ENCODE results near the gene CAPN12.

Gene CAPN12

GRCh38 chr19:38684078-38684861 is 60.0 kb downstream of the CAPN12 start:
- H3K4me3 ChIP-seq (ENCODE audit: low read depth, low read length) = peak overlapping the region; percentile 27
- no peaks in the 10 kb centered on the region for H3K9me3 ChIP-seq (ENCODE audit: control insufficient read depth, low read length)
- no peaks in the 10 kb centered on the region for H3K27me3 ChIP-seq (ENCODE audit: control insufficient read depth, insufficient read depth, low read length)
- peak overlapping the region; percentile 65 for H3K4me2 ChIP-seq (ENCODE audit: low read length)
- H3K27ac ChIP-seq = peak overlapping the region; percentile 100
- H3K36me3 ChIP-seq (ENCODE audit: control insufficient read depth, insufficient read depth, low read length) = no peaks in the 10 kb centered on the region
- no peak for TF ChIP-seq CTCF (IDR thresholded peaks at IDR 0.05)
- H3K79me2 ChIP-seq = peaks cover 69% of the 10 kb centered on the region
- H2AFZ ChIP-seq = no peak overlapping the region
- peak overlapping the region; percentile 81 for H3K9ac ChIP-seq
- H3K4me1 ChIP-seq = peaks cover 91% of the 10 kb centered on the region

GRCh38 chr19:38683393-38684077 is 60.7 kb downstream of the CAPN12 start:
- Histone ChIP-seq H3K4me2 (ENCODE audit: low read length) (peak overlapping the region; percentile 65), H3K79me2 (peaks cover 66% of the 10 kb centered on the region), H3K4me3 (ENCODE audit: low read depth, low read length) (peak overlapping the region; percentile 27), H3K9me3 (ENCODE audit: control insufficient read depth, low read length) (no peaks in the 10 kb centered on the region), H2AFZ (no peak overlapping the region), H3K9ac (peak overlapping the region; percentile 81), H3K27ac (peak overlapping the region; percentile 100), H3K27me3 (ENCODE audit: control insufficient read depth, insufficient read depth, low read length) (no peaks in the 10 kb centered on the region), H3K36me3 (ENCODE audit: control insufficient read depth, insufficient read depth, low read length) (no peaks in the 10 kb centered on the region), H3K4me1 (peaks cover 92% of the 10 kb centered on the region)
- no peak for TF ChIP-seq CTCF (IDR thresholded peaks at IDR 0.05)

GRCh38 chr19:38682872-38683392 is 61.3 kb downstream of the CAPN12 start:
- H3K79me2 ChIP-seq = peaks cover 61% of the 10 kb centered on the region
- H3K9me3 ChIP-seq (ENCODE audit: control insufficient read depth, low read length) = no peaks in the 10 kb centered on the region
- peaks cover 97% of the 10 kb centered on the region for H3K4me1 ChIP-seq
- H3K9ac ChIP-seq = peak overlapping the region; percentile 74
- no peak overlapping the region for H2AFZ ChIP-seq
- H3K4me3 ChIP-seq (ENCODE audit: low read depth, low read length) = peak overlapping the region; percentile 27
- no peak for TF ChIP-seq CTCF (IDR thresholded peaks at IDR 0.05)
- no peaks in the 10 kb centered on the region for H3K27me3 ChIP-seq (ENCODE audit: control insufficient read depth, insufficient read depth, low read length)
- peak overlapping the region; percentile 100 for H3K27ac ChIP-seq
- no peaks in the 10 kb centered on the region for H3K36me3 ChIP-seq (ENCODE audit: control insufficient read depth, insufficient read depth, low read length)
- H3K4me2 ChIP-seq (ENCODE audit: low read length) = peak overlapping the region; percentile 60

GRCh38 chr19:38682195-38682867 is 61.9 kb downstream of the CAPN12 start:
- Histone ChIP-seq H3K9me3 (ENCODE audit: control insufficient read depth, low read length) (no peaks in the 10 kb centered on the region), H3K27me3 (ENCODE audit: control insufficient read depth, insufficient read depth, low read length) (no peaks in the 10 kb centered on the region), H3K36me3 (ENCODE audit: control insufficient read depth, insufficient read depth, low read length) (no peaks in the 10 kb centered on the region), H3K4me3 (ENCODE audit: low read depth, low read length) (no peak overlapping the region), H3K4me1 (peaks cover 96% of the 10 kb centered on the region), H3K4me2 (ENCODE audit: low read length) (peak overlapping the region; percentile 60), H3K79me2 (peaks cover 57% of the 10 kb centered on the region), H3K27ac (peak overlapping the region; percentile 100), H2AFZ (no peak overlapping the region), H3K9ac (no peak overlapping the region)
- TF ChIP-seq CTCF (IDR thresholded peaks at IDR 0.05) = no peak
